ENCODE data around the gene MKNK2.
"Not testable (repeated sequence)": the region's sequence is repeated elsewhere in the genome, so short reads cannot be mapped to it uniquely, and the experiment has no call there.

The MKNK2 gene

GRCh38 chr19:2044709-2045500 is 6.1 kb downstream of the MKNK2 start:
- DNase-seq (ENCODE audit: low read depth in 2 of 2): no peak

GRCh38 chr19:2043961-2044708 is 6.9 kb downstream of the MKNK2 start:
- no peak for DNase-seq (ENCODE audit: low read depth in 2 of 2)

GRCh38 chr19:2043251-2043641 is 7.8 kb downstream of the MKNK2 start:
- no peak for DNase-seq (ENCODE audit: low read depth in 2 of 2)

GRCh38 chr19:2042485-2043250 is 8.4 kb downstream of the MKNK2 start:
- no peak for DNase-seq (ENCODE audit: low read depth in 2 of 2)

- DNase-seq (ENCODE audit: low read depth in 2 of 2): peak; percentile 98 to 100
Observed at GRCh38 chr19:2041683-2042484, 9.2 kb downstream of the MKNK2 start.

- DNase-seq (ENCODE audit: low read depth in 2 of 2): no peak
Observed at GRCh38 chr19:2041433-2041682, 9.7 kb downstream of the MKNK2 start.

GRCh38 chr19:2040647-2041432 is 10.2 kb downstream of the MKNK2 start:
- DNase-seq (ENCODE audit: low read depth in 2 of 2): no peak

GRCh38 chr19:2039959-2040646 is 10.9 kb downstream of the MKNK2 start:
- DNase-seq (ENCODE audit: low read depth in 2 of 2): no peak

- DNase-seq (ENCODE audit: low read depth in 2 of 2): no peak
Observed at GRCh38 chr19:2039089-2039958, 11.7 kb downstream of the MKNK2 start.

GRCh38 chr19:2038284-2039088 is 12.6 kb downstream of the MKNK2 start:
- DNase-seq (ENCODE audit: low read depth in 2 of 2): no peak

GRCh38 chr19:2037651-2038255 is 13.3 kb downstream of the MKNK2 start:
- no peak for DNase-seq (ENCODE audit: low read depth in 2 of 2)

- DNase-seq (ENCODE audit: low read depth in 2 of 2): no peak
Observed at GRCh38 chr19:2036424-2036823, 14.6 kb downstream of the MKNK2 start.

- no peak for DNase-seq (ENCODE audit: low read depth in 2 of 2)
Observed at GRCh38 chr19:2035590-2035991, 15.5 kb downstream of the MKNK2 start.

GRCh38 chr19:2034729-2035589 is 16.1 kb downstream of the MKNK2 start:
- peak in 1 of 2 experiments; percentile 35 for DNase-seq (ENCODE audit: low read depth in 2 of 2)

- DNase-seq (ENCODE audit: low read depth in 2 of 2): not testable (repeated sequence)
Observed at GRCh38 chr19:2034253-2034652, 16.8 kb downstream of the MKNK2 start.

GRCh38 chr19:2033825-2034159 is 17.3 kb downstream of the MKNK2 start:
- no peak for DNase-seq (ENCODE audit: low read depth in 2 of 2)

- no peak for DNase-seq (ENCODE audit: low read depth in 2 of 2)
Observed at GRCh38 chr19:2033115-2033824, 17.8 kb downstream of the MKNK2 start.

All from stimulated activated CD4-positive, alpha-beta T cell treated with anti-CD3 and anti-CD28 coated beads, Interleukin-12 subunit alpha, Interleukin-12 subunit beta, amount 100 ng/mL, for 24 hours (primary cell).